IPS-18a (cell line): ENCODE data around the gene BBOX1.
"Not testable (repeated sequence)": the region's sequence is repeated elsewhere in the genome, so short reads cannot be mapped to it uniquely, and the experiment has no call there.

Source experiments
- H3K27ac ChIP-seq: one replicate; pipeline ENCODE4 v1.5.1; 2013; ENCODE audit warnings: low read length
- H3K27me3 ChIP-seq: one replicate; pipeline ENCODE4 v1.6.1; 2013; ENCODE audit warnings: mild to moderate bottlenecking, low read length; ENCODE audit not compliant: control insufficient read depth, insufficient read depth
- H3K36me3 ChIP-seq: one replicate; pipeline ENCODE4 v1.6.1; 2013; ENCODE audit warnings: low read depth, low read length; ENCODE audit not compliant: control insufficient read depth
- H3K4me1 ChIP-seq: one replicate; pipeline ENCODE4 v1.6.1; 2013; ENCODE audit warnings: low read depth, low read length; ENCODE audit not compliant: control insufficient read depth
- H3K4me3 ChIP-seq: one replicate; pipeline ENCODE4 v1.5.1; 2013; ENCODE audit warnings: low read length
- H3K9ac ChIP-seq: one replicate; pipeline ENCODE4 v1.6.1; 2013; ENCODE audit warnings: mild to moderate bottlenecking, low read length, moderate library complexity
- H3K9me3 ChIP-seq: one replicate; pipeline ENCODE4 v1.6.1; 2013; ENCODE audit warnings: low read depth, low read length; ENCODE audit not compliant: control insufficient read depth

The BBOX1 gene

DNA sequence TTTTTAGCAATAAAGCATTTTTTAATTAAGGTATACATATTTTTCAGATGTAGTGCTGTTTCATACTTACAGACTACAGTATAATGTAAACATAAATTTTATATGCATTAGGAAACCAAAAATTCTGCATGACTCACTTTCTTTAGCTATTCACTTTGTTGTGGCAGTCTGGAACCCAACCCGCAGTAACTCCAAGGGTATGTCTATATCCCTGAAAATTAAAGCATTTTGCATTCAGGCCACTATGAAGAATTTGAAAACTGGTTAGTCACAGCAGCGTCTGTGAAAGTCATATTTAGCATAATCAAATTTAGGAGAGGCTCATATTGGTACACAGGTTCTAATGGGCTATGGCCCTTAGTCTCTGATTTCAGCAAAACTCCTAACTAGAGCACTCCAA, 46.8 kb downstream of the BBOX1 start:
- H3K27ac ChIP-seq = no peak overlapping the region
- no peaks in the 10 kb centered on the region for H3K36me3 ChIP-seq
- no peak overlapping the region for H3K9ac ChIP-seq
- no peak overlapping the region for H3K4me3 ChIP-seq
- H3K9me3 ChIP-seq = no peaks in the 10 kb centered on the region
- peaks cover 13% of the 10 kb centered on the region for H3K4me1 ChIP-seq
- H3K27me3 ChIP-seq = no peaks in the 10 kb centered on the region

DNA sequence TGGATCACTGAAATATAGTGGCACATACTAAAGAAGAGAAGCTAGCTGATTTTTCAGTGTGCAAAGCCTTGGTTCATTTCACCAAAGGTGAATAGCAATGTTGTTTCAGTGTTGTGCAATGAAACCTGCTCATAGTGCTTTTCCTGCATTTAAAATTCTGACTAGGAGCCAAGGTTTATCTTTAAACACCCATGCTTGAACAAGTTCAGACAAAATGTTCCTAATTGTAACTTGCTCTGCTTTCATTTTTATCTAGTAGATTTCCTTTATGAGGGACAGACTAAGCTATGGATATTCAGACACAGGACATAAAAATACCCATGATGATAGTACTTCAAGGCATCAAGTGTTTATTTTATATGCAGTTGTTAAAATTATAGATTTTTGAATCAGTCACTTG, 47.7 kb downstream of the BBOX1 start:
- Histone ChIP-seq H3K9ac (no peak overlapping the region), H3K4me3 (no peak overlapping the region), H3K27me3 (no peaks in the 10 kb centered on the region), H3K4me1 (peaks cover 13% of the 10 kb centered on the region), H3K27ac (no peak overlapping the region), H3K36me3 (no peaks in the 10 kb centered on the region), H3K9me3 (no peaks in the 10 kb centered on the region)

DNA sequence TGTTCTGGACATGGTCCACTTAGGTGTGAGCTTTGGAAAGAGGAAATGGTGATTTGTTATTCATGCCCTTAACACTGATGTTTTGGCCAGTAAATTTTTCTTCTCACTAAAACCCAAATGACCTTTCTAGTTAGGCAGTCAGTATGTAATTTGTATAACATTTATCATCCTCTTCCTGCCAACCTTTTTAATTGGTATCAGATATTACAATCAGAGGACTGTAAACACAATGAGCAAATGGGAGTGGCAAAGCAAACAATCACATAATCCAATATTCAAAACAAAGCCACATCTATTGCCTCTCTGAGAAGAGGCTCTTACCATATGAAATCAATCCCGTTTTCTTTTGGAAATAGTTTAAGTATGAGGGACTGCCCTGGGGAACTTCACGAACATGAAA, 49.1 kb downstream of the BBOX1 start:
- Histone ChIP-seq H3K9ac (no peak overlapping the region), H3K4me3 (no peak overlapping the region), H3K27me3 (no peaks in the 10 kb centered on the region), H3K36me3 (no peaks in the 10 kb centered on the region), H3K4me1 (peaks cover 3% of the 10 kb centered on the region), H3K27ac (no peak overlapping the region), H3K9me3 (no peaks in the 10 kb centered on the region)

DNA sequence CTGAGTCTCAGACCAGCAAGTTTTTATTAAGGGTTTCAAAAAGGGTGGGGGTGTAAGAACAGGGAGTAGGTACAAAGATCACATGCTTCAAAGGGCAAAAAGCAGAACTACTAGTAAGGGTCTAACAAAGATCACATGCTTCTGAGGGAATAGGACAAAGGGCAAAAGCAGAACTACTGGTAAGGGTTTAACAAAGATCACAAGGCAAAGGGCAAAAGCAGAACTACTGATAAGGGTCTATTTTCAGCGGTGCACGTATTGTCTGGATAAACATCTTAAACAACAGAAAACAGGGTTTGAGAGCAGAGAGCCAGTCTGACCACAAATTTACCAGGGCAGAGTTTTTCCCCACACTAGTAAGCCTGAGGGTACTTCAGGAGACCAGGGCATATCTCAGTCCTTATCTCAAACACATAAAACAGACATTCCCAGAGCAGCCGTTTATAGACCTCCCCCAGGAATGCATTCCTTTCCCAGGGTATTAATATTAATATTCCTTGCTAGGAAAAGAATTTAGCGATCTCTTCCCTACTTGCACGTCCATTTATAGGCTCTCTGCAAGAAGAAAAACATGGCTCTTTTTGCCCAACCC, 49.8 kb downstream of the BBOX1 start:
- H3K9ac ChIP-seq, H3K4me3 ChIP-seq, H3K36me3 ChIP-seq, H3K27ac ChIP-seq, H3K27me3 ChIP-seq, H3K9me3 ChIP-seq, H3K4me1 ChIP-seq: not testable (repeated sequence)

DNA sequence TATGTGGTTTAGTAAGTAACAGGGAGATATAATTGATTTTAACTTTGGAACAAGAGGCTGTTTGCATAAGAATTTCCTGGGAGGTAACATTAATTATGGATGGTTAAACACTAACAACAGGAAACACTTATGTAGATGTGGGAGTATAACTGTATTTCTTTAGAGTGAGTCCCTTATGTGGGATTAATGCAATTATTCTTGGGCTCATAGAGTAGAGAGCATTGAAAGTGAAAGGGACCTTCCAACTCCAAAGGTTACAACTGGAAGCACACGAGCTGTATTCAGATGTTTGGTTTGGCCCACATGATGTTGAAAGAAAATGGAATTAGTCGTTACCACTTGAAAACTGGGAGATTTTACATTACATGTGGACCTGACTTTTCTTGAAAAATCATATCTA, 53.5 kb downstream of the BBOX1 start:
- Histone ChIP-seq H3K27ac (no peak overlapping the region), H3K9me3 (no peaks in the 10 kb centered on the region), H3K36me3 (no peaks in the 10 kb centered on the region), H3K4me1 (no peaks in the 10 kb centered on the region), H3K9ac (no peak overlapping the region), H3K4me3 (no peak overlapping the region), H3K27me3 (no peaks in the 10 kb centered on the region)

DNA sequence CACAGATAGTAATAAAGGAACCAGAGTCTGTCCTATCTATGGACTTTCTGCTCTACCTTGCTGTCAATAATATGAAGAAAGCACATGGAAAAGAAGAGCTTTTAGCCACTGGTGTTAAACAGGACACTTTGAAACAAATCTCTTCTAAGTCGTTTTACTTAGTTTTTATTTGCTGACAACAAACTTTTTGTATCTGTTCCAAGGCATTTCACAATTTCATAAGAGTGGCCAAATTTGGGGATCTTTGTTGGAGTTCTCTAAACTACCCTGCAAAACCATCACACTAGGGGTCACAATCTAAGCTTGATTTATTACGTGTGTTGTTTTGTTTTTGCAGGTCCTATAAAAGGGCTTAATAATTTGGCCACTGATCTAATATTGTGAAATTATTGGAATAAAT, 54.4 kb downstream of the BBOX1 start:
- no peaks in the 10 kb centered on the region for H3K4me1 ChIP-seq
- no peak overlapping the region for H3K27ac ChIP-seq
- H3K9ac ChIP-seq = no peak overlapping the region
- H3K36me3 ChIP-seq = no peaks in the 10 kb centered on the region
- H3K27me3 ChIP-seq = no peaks in the 10 kb centered on the region
- no peaks in the 10 kb centered on the region for H3K9me3 ChIP-seq
- H3K4me3 ChIP-seq = no peak overlapping the region

DNA sequence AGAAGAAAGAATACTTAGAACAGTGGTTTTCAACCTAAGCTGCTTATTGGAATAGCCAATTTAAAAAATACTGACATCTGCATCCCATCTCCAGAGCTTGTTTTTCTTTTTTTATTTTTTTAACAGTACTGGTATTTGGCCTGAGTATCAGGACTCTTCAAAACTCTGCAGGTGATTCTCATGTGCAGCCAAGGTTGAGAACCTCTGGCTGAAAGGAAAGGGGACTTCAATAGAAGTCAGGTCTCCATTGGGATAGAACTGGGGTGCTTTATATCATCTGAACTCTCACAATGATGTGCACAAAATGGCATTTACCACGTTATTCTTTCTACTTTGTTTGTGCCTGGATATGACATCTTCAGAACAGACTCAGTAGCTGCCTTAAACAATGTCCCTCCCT, 55.3 kb downstream of the BBOX1 start:
- Histone ChIP-seq H3K4me1 (no peaks in the 10 kb centered on the region), H3K27ac (no peak overlapping the region), H3K9ac (no peak overlapping the region), H3K4me3 (no peak overlapping the region), H3K36me3 (no peaks in the 10 kb centered on the region), H3K27me3 (no peaks in the 10 kb centered on the region), H3K9me3 (no peaks in the 10 kb centered on the region)

DNA sequence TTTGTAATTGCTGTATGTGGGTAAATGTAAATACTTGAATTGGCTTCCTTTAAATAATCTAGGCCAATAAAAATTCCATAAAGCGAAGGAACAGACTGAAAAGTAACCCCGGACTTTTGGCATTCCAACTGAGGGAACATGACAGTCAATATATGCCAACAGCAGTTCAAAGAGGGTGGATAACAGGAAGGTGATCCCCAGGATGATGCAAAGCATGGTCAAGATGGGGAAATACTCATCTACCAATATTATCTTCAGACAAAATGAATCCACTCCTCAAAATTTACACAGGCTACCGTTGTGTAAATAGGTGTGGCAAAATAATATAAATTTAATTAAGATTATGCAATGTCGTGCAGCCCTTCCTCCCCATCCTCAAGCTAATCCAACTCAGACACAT, 56.9 kb downstream of the BBOX1 start:
- H3K27ac ChIP-seq = no peak overlapping the region
- H3K9ac ChIP-seq = no peak overlapping the region
- H3K4me3 ChIP-seq = no peak overlapping the region
- no peaks in the 10 kb centered on the region for H3K4me1 ChIP-seq
- no peaks in the 10 kb centered on the region for H3K9me3 ChIP-seq
- no peaks in the 10 kb centered on the region for H3K27me3 ChIP-seq
- no peaks in the 10 kb centered on the region for H3K36me3 ChIP-seq

DNA sequence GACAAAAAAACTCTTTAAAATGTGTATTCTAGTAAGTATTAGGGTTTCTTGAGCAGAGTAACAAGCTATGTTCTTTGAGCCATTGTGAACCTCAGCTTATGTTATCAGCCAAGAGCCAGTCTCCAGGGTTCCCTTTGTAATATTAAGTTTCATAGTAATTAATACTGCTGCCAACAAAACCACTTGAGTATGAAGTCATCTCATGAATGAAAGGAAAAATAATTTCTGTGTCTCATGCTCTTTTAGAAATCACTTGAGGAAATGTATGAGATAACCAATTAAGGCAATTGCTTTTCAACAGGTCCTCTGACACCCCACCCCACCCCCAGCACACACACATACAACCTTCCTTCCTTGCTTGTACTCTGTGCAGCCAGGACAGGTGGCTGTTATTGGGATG, 59.9 kb downstream of the BBOX1 start:
- Histone ChIP-seq H3K36me3 (no peaks in the 10 kb centered on the region), H3K9me3 (no peaks in the 10 kb centered on the region), H3K4me3 (no peak overlapping the region), H3K4me1 (no peaks in the 10 kb centered on the region), H3K27me3 (no peaks in the 10 kb centered on the region), H3K9ac (no peak overlapping the region), H3K27ac (no peak overlapping the region)

DNA sequence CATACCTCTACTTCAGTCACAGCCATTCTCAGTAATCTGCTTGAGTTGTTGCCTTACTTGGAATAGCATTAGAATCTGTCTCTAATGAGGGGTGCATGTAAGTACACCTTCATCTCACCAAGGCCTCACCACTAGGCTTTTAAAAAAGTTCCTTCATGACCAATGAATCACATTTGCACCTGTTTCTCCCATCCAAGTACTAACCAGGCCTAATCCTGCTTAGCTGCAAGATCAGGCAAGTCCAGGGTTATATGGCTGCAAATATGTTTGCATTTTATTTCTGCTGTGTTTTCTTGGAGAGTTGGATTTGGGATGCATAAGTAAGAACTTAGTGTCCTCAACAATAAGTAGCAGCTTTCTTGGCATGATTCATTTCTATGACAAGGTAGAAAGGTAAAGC, 66.9 kb downstream of the BBOX1 start:
- Histone ChIP-seq H3K9me3 (no peaks in the 10 kb centered on the region), H3K27me3 (no peaks in the 10 kb centered on the region), H3K27ac (no peak overlapping the region), H3K4me1 (no peaks in the 10 kb centered on the region), H3K9ac (no peak overlapping the region), H3K4me3 (no peak overlapping the region), H3K36me3 (no peaks in the 10 kb centered on the region)

DNA sequence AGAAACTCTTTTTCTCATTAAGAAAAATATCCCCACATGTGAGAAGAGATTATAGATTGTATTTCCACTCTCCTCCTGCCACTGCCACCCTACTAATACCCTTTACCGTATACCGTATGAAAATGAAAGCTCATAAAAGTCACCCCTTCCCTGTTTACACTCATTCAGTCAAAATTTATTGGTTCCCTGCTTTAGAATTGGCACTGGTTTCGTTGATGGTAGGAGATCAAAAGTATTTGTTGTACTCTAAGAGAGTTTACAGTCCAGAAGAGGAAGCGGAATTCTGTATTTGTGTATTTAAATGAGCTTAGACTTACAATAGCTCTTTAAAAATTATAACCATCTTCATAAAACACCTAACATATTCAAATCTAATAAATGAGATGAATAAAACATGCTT, 68.2 kb downstream of the BBOX1 start:
- no peak overlapping the region for H3K27ac ChIP-seq
- H3K4me1 ChIP-seq = no peaks in the 10 kb centered on the region
- H3K36me3 ChIP-seq = no peaks in the 10 kb centered on the region
- H3K4me3 ChIP-seq = no peak overlapping the region
- no peaks in the 10 kb centered on the region for H3K9me3 ChIP-seq
- no peak overlapping the region for H3K9ac ChIP-seq
- H3K27me3 ChIP-seq = no peaks in the 10 kb centered on the region

DNA sequence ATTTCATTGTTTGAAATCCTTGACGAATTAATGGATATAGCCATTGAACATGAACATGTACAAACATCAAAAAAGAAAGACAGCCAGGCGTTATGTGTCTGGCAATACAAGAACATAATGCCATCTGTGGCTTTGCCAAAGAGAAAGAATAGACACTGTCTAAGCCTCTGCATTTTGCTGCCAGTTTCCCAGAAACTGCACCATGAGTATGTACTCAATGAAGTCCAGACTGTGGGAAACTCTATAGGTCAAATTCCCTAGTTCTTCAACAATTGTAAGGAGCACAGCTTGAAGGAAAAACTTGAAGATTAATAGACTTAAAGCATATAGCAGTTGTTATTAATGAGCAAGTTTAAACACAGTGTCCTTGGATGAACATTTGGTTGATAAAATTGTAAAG, 71.3 kb downstream of the BBOX1 start:
- no peak overlapping the region for H3K4me3 ChIP-seq
- no peaks in the 10 kb centered on the region for H3K27me3 ChIP-seq

More for the DNA sequence above, 71.3 kb downstream of the BBOX1 start:
- Histone ChIP-seq H3K4me1 (no peaks in the 10 kb centered on the region), H3K9ac (no peak overlapping the region), H3K9me3 (no peaks in the 10 kb centered on the region), H3K27ac (no peak overlapping the region), H3K36me3 (no peaks in the 10 kb centered on the region)
